OCI-M2 (cell line): Measurements from ENCODE around the gene PLK3.
"Not testable (repeated sequence)": the region's sequence is repeated elsewhere in the genome, so short reads cannot be mapped to it uniquely, and the experiment has no call there.

Experiments used
- DNase-seq: peaks from one replicate; lab custom pipeline; 2025; ENCODE audit not compliant: unreplicated experiment; lab: John Stamatoyannopoulos, UW

The PLK3 gene

DNA sequence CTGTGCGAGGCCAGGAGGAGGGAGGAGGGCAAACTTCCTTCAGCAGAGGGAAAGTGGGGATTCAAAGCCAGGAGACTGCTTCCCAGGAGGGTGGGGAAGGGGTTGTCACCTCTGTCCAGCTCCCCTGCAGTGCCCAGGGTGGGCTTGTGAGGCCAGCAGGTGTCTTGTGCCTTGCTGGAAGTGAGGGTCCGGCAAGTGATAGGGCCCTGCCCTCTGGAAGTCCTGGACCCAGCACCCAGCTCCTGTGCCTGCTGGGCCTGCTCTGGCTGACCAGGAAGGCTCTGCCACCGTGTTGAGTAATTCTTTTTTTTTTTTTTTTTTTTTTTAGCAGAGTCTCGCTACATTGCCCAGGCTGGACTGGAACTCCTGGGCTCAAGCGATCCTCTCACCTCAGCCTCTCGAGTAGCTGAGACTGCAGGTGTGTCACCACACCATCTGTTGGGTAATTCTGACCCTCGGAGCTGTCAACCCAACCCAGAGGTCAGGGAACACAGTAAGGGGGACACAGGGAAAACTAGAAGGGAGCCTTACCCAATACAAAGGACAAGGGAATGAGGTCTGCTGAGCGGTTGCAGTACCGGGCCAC, 13.2 kb upstream of the PLK3 start:
- DNase-seq, result no peak

DNA sequence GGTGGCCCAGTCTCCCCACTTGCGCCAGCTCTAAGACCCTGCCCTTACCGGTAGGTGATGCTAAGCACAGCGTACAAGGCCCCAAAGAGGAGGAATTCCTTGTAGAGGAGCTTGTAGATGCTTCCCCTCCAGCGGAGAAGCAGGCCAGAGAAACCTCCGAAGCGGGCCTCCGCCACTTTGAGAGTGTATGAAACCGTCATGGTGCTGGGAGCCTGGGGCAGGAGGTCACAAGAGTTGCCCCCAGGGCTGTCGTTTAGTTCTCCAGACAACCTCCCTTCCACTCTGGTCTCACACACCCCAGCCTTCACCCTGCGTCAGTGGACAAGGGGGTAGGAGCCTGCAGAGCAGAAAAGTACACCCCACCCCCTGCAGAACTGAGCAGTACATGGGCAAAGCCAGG, 12.7 kb upstream of the PLK3 start:
- DNase-seq, result no peak

DNA sequence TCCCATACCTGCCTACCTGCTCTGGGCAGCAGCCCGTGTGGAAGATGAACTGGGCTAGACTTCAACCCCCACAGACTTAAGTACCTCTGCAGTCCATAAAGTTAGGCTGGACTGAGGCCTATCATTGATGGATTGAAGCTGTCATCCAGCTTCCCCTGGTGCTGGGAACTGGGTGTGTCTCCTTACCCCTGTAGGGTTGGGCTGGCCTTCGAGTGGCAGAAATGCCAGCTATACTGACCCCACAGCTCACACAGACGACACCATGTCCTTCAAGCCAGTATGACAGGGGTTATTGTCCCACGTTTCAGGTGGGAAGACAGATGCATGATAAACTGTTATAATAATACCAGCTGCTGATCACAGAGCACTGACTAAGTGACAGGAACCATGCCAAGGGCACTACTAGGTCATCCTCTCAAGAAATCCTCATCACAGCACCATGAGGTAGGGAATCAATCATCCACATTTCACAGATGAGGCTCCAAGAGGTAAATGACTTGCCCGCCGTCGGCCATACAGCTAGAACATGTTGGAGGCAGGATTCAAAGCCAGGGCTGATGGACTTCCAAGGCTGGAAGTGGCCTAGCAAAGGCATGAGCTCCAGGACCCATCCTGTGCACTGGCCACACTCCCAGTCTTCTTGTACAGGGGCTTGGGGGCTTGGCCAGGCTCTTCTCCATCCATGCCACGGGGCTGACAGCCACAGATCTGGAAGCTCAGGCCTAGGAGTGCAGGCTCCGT, 11.9 kb upstream of the PLK3 start, which contains the start of gene BEST4:
TSS of gene BEST4 (minus strand) at position 51 of the 741 bp plus-strand sequence. CDS start 465 bp downstream, outside the sequence.
- no peak for DNase-seq

DNA sequence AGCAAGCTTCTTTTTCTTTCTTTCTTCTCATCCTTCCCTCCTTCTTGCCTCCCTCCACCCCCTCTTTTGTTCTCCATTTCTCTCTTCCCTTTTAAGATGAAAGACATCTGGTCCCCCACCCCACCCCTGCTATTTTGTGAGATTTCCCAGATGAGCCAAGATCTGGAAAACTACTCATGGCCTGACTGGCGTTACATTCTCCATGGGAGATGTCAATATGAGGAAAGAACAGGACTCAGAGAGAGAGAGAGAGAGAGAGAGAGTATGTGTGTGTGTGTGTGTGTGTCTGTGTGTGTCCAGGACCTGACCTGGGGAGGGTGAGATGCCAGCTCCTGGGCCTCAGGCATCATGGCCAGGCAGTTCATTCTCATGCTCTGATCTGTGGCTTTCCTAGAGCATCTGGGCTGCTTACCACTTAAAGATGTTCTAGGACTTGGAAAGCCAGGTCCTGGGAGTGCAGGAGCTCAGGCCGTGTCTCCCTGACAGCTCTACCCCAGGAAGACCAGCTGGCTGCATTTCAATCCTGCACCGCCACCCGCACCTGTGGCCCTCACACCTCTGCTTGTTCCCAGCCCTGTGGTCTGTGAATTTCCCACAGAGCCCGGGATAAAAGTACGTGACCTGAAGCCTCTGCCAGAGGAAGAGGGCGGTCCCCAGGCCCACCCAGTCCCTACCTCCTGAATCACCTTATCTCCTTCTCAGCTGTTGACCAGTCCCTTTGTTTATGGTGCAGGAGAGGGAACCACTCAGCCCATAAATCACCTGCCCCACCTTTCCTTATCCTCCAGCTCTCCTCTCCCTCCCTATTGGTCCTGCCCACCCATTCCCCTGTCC, 9.0 kb upstream of the PLK3 start:
- DNase-seq, result no peak

- no peak for DNase-seq
These were observed 7.3 kb upstream of the PLK3 start for GRCh38 chr1:44792736-44793502.

- DNase-seq, result not testable (repeated sequence)
These were observed 2.3 kb upstream of the PLK3 start for GRCh38 chr1:44797886-44798285.

GRCh38 chr1:44798481-44799365, 1.5 kb upstream of the PLK3 start:
- no peak for DNase-seq

DNA sequence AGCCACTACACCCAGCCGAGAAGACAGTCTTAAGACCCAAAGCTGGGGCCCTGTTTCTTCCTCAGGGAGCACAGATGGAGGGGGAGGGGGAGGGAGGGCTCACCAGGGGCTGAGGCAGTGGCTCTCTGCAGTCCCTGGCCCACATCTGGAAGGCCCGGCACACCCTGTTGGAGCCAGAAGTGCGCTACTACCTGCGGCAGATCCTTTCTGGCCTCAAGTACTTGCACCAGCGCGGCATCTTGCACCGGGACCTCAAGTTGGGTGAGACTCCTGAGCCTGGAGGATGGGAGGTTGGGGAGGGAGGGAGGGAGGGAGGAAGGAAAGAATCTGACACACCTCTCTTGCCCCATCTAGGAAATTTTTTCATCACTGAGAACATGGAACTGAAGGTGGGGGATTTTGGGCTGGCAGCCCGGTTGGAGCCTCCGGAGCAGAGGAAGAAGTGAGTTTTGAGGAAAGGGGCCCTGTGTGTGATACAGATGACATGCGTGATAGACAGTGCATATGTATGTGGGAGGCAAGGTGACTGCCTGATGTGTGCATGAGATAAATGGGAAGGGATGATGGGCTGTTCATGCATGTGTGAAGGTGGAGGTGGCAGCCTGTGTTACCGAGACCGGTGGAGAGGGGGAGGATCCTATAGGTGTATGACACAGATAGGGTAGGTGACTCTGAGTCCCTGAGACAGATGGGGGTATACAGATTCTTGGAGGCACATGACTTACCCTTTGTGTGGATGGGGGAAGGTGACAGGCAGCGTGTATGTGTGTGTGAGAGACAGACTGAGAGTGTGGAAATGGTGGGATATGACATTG, 1.5 kb downstream of the PLK3 start:
- no peak for DNase-seq

DNA sequence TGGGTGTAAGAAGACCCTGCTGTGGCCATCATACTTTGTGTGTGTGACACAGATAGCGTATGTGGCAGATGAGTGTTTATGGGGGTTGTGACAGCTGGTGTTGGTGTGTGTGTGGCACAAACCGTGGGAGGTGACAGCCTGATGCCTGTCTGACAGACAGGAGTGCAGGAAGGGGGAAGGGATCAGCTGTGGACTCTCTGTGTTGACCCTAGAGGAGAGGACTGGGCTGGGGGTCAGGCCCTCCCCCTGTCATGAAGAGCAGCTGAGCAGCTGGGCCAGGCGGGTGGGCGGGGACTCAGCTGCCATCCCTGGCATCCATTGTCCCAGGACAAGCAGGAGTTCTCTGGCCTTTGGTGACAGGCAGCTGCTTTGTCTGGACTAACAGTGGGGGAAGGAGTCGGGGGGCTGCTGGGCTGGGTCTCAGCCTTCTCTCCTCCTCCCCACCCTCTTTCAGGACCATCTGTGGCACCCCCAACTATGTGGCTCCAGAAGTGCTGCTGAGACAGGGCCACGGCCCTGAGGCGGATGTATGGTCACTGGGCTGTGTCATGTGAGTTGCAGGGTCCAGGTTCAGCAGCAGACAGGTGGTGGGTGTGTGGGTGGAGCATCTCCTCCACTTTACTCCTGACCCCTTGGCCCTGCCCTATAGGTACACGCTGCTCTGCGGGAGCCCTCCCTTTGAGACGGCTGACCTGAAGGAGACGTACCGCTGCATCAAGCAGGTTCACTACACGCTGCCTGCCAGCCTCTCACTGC, 2.3 kb downstream of the PLK3 start:
- no peak for DNase-seq

DNA sequence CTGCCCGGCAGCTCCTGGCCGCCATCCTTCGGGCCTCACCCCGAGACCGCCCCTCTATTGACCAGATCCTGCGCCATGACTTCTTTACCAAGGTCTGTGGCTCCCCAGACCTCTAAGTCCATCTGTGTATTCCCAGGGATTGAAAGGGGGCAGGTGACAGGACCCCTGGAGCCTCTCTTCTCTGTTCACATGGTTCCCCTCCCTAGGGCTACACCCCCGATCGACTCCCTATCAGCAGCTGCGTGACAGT, 2.8 kb downstream of the PLK3 start:
- no peak for DNase-seq

DNA sequence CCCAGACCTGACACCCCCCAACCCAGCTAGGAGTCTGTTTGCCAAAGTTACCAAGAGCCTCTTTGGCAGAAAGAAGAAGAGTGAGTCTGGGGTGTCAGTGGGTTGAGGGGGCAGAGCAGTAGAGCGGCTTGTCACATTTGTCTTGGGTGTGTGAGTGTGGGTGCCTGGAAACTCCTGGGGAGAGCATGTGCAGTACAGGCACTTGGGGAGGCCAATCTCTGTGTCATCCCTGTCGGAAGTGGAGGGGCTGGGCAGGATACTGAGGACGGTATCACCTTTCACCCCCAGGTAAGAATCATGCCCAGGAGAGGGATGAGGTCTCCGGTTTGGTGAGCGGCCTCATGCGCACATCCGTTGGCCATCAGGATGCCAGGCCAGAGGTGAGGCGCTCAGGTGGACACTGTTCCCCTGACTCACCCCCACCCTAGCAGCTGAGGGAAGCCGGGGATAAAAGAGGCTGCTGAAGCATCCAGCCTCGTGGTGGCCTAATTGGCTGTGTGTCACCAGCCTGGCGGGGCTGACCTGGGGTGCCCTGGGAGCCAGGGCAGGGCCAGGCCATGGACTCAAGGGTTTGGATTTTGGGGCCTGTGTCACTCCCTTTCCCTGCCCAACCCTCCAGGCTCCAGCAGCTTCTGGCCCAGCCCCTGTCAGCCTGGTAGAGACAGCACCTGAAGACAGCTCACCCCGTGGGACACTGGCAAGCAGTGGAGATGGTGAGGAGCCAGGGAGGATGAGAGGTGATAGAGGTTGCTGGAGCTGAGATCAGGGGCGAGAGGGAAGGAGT, 3.3 kb downstream of the PLK3 start:
- no peak for DNase-seq

GRCh38 chr1:44805311-44806024, 5.3 kb downstream of the PLK3 start:
- DNase-seq, result no peak

GRCh38 chr1:44806025-44806703, 6.0 kb downstream of the PLK3 start:
- no peak for DNase-seq

DNA sequence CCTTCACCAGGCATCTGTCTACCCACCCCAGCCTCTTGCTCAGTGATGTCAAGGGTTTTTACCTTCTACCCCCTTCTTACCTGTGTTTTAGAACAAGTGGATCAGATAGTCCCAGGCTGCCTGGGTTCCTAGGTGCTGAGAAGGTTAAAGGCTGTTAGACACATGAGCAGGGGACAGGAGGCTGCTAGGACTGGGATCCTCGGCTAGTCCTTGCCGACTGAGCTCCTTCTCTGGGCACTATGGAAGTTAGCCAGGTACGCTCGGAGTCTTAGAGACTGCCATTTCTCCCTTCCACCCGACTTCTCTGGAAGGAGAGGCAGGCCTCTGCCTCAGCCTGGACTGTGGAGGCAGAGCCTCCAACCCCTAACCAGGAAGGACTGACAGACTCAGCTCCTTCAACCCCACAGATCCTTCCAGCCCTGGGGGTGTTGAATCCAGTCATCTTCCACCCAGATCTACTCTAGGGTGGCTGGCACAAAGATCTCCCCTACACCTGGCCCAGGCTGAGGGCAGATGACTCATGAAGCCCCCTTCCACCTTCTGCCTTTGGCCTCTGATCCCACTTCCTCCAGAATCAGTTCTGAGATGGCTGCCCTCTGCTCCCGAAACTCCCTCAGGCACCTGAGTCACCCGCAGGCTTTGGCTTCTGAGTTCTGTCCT, 6.7 kb downstream of the PLK3 start, which contains the start of gene DYNLT4:
TSS of gene DYNLT4 (minus strand) at position 648 of the 660 bp plus-strand sequence. CDS start 683 bp downstream, outside the sequence.
- DNase-seq, result no peak

DNA sequence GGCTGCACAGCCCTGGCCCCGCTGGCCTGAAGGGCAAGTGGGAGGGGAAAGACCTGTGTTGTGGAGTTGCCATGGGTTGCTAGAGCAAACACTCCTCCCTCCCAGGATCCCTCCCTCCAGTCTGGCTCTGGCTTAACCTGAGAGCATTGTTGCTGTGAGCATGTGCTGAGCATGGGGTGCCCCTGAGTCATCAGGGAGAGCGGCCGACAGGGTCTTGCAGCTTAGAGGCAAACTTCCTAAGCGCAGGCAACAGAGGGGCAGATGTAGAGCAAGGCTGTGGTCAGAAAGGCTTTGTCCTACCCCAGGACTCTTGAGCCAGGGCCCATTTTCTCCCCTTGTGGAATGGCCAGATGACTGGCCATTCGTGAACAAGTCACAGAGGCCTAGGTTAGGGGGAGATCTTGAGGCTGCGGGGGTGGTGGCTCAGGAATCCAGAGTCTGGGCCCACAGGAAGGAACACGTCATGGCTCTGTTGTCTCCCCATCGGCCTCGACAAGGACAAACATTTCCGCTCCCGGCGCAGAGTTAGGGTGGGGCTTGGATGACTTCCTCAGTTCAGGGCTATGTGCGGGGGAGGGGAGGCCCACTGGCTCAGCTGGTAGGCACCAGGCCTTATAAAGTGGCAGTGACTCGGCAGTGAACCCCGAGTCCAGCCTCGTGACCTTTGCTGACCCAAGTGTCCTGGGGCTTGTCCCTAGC, 7.3 kb downstream of the PLK3 start:
- peak; percentile 62 for DNase-seq
